ENCODE measurements around the gene PSEN1. TPM values are rescaled to one million over a fixed set of nuclear protein-coding genes. Genes with fewer than 3 reads are reported as not detected.

PSEN1 gene
- total and polyA plus RNA-seq, 2 donors (not counting 3 experiments of a cell fraction or from before 2014, with no cell fraction given): 16.5 to 36.8 TPM

DNA sequence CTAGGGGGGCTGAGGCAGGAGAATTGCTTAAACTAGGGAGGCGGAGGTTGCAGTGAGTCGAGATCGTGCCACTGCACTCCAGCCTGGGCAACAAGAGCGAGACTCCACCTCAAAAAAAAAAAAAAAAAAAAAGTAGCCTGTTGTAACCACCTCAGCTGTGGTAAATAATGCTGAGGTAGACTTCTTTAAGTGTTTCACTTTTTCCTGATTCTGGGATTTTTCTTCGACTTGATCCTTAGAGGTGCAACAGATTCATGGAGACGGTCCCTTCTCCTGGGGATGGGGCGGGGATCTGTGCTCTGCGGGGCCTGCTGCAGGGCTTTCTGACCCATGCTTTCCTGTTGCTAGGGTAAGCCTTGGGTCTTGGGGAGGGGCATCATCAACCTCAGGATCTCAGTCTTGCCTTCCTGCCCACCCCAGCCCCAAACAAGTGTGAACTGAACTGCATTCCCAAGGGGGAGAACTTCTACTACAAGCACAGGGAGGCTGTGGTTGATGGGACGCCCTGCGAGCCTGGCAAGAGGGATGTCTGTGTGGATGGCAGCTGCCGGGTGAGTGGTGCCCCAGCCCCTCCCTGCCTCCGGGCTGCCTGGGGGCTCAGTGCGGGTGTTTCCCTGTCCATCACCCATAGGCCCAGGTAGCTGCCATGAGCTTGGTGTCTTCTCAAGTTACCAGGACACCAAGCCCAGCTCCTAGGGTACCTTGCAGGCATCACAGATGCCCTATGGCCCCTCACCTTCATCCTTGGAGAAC is 113.4 kb downstream of the PSEN1 start:
- H2AFZ ChIP-seq (ENCODE audit: low read depth, low read length): no peak overlapping the region
- peaks cover 11% of the 10 kb centered on the region for H3K4me1 ChIP-seq (ENCODE audit: control insufficient read depth, extremely low read depth, insufficient read depth, low read length)
- BruUV-seq (replicated peaks): no TSS peak
- TF ChIP-seq, protein P1, sequence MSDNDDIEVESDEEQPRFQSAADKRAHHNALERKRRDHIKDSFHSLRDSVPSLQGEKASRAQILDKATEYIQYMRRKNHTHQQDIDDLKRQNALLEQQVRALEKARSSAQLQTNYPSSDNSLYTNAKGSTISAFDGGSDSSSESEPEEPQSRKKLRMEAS (IDR thresholded peaks at IDR 0.05; ENCODE audit: insufficient read depth, insufficient read length): no peak
- TF ChIP-seq MYC (IDR thresholded peaks at IDR 0.05; ENCODE audit: low read depth, low read length) (no peak), POLR2AphosphoS5 (IDR thresholded peaks at IDR 0.05; ENCODE audit: insufficient read depth, low read depth, low read length) (no peak), POLR2A (IDR thresholded peaks at IDR 0.05; ENCODE audit: low read depth, low read length) (no peak)
- H3K9me1 ChIP-seq (replicated peaks; ENCODE audit: control insufficient read depth, extremely low read depth, insufficient read depth, low read length): no peaks in the 10 kb centered on the region
- H3K9me3 ChIP-seq (replicated peaks; ENCODE audit: control insufficient read depth, insufficient read depth, low read length): no peaks in the 10 kb centered on the region
- FAIRE-seq (no peak), DNase-seq (ENCODE audit: low read depth, low spot score) (no peak)
- intact Hi-C loops (cut with micrococcal nuclease) (no loop called here), dilution Hi-C loops (cut with MboI; ENCODE audit: extremely low pct_ligation_motif_present, low sequenced_read_pairs) (no loop called here)
- no peaks in the 10 kb centered on the region for H3K27me3 ChIP-seq (ENCODE audit: control insufficient read depth in 2 of 2, insufficient read depth in 2 of 2, low read length in 2 of 2)
- no peaks in the 10 kb centered on the region for H3K36me3 ChIP-seq (ENCODE audit: control insufficient read depth in 2 of 2, extremely low read depth in 1 of 2, insufficient read depth in 2 of 2, low read length in 2 of 2)
- no peaks in the 10 kb centered on the region for H4K20me1 ChIP-seq (replicated peaks; ENCODE audit: control insufficient read depth, extremely low read depth, insufficient read depth, low read length)
- H3K9ac ChIP-seq (replicated peaks; ENCODE audit: extremely low read depth, insufficient read depth, low read length): no peak overlapping the region
- no peaks in the 10 kb centered on the region for H3K79me2 ChIP-seq (ENCODE audit: control insufficient read depth, insufficient read depth, low read length)
- H3K4me2 ChIP-seq (ENCODE audit: insufficient read depth, low read length): no peak overlapping the region
- no peak overlapping the region for H3K27ac ChIP-seq (ENCODE audit: insufficient read depth, low read depth, low read length)
- POLR2A ChIA-PET: no interaction called here
- CTCF ChIA-PET: no interaction called here
- no peak overlapping the region for H3K4me3 ChIP-seq (replicated peaks in 1 of 3; ENCODE audit: insufficient read depth in 1 of 3, low read depth in 1 of 3, low read length in 3 of 3)

DNA sequence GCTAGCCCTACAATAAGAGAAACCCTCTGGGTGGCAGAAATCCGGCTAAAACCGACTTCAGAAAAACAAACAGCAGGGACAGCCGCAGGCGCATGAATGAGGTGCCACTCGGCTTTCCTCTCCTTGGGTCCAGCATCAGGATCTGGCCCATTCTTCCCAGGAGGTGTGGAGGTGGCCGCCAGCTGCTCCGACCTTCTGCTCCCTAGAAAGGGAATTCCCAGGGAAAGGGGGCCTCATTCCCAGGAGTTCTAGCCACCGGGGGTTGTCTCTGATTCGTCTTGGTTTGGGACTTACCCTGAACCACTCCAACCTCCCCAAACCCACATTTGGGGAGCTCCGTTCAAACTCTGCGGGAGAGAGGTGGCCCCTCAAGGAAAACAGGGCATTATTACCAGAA is 114.0 kb downstream of the PSEN1 start:
- TF ChIP-seq EZH2 (IDR thresholded peaks at IDR 0.05; ENCODE audit: borderline replicate concordance, low read depth, low read length, severe bottlenecking) (no peak), MYC (IDR thresholded peaks at IDR 0.05; ENCODE audit: low read depth, low read length) (no peak), FOS (IDR thresholded peaks at IDR 0.05; ENCODE audit: borderline replicate concordance, insufficient read depth, low read length) (no peak), JUN (IDR thresholded peaks at IDR 0.05; ENCODE audit: borderline replicate concordance, insufficient read depth, insufficient read length, low read depth) (no peak), POLR2A (IDR thresholded peaks at IDR 0.05; ENCODE audit: low read depth, low read length) (no peak), POLR2AphosphoS5 (IDR thresholded peaks at IDR 0.05; ENCODE audit: insufficient read depth, low read depth, low read length) (no peak), GATA2 (IDR thresholded peaks at IDR 0.05; ENCODE audit: insufficient read depth, insufficient read length, low read depth, low read length) (no peak)
- TF ChIP-seq, protein P1 (IDR thresholded peaks at IDR 0.05; ENCODE audit: insufficient read depth, insufficient read length): no peak
- TF ChIP-seq, protein P2, sequence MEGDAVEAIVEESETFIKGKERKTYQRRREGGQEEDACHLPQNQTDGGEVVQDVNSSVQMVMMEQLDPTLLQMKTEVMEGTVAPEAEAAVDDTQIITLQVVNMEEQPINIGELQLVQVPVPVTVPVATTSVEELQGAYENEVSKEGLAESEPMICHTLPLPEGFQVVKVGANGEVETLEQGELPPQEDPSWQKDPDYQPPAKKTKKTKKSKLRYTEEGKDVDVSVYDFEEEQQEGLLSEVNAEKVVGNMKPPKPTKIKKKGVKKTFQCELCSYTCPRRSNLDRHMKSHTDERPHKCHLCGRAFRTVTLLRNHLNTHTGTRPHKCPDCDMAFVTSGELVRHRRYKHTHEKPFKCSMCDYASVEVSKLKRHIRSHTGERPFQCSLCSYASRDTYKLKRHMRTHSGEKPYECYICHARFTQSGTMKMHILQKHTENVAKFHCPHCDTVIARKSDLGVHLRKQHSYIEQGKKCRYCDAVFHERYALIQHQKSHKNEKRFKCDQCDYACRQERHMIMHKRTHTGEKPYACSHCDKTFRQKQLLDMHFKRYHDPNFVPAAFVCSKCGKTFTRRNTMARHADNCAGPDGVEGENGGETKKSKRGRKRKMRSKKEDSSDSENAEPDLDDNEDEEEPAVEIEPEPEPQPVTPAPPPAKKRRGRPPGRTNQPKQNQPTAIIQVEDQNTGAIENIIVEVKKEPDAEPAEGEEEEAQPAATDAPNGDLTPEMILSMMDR (IDR thresholded peaks at IDR 0.05; ENCODE audit: extremely low read depth in 1 of 2, insufficient read depth in 1 of 2, low read depth in 1 of 2, low read length in 2 of 2): no peak
- no peaks in the 10 kb centered on the region for H3K27me3 ChIP-seq (ENCODE audit: control insufficient read depth in 2 of 2, insufficient read depth in 2 of 2, low read length in 2 of 2)
- DNase-seq (ENCODE audit: low read depth, low spot score): no peak
- POLR2A ChIA-PET: no interaction called here
- no peak overlapping the region for H3K27ac ChIP-seq (ENCODE audit: insufficient read depth, low read depth, low read length)
- no TSS peak for BruUV-seq (replicated peaks)
- no peak overlapping the region for H3K4me2 ChIP-seq (ENCODE audit: insufficient read depth, low read length)
- H3K9me1 ChIP-seq (replicated peaks; ENCODE audit: control insufficient read depth, extremely low read depth, insufficient read depth, low read length): no peaks in the 10 kb centered on the region
- H2AFZ ChIP-seq (ENCODE audit: low read depth, low read length): no peak overlapping the region
- intact Hi-C loops (cut with micrococcal nuclease): no loop called here
- H3K36me3 ChIP-seq (ENCODE audit: control insufficient read depth in 2 of 2, extremely low read depth in 1 of 2, insufficient read depth in 2 of 2, low read length in 2 of 2): no peaks in the 10 kb centered on the region
- H4K20me1 ChIP-seq (replicated peaks; ENCODE audit: control insufficient read depth, extremely low read depth, insufficient read depth, low read length): no peaks in the 10 kb centered on the region
- no peaks in the 10 kb centered on the region for H3K79me2 ChIP-seq (ENCODE audit: control insufficient read depth, insufficient read depth, low read length)
- H3K4me3 ChIP-seq (replicated peaks in 1 of 3; ENCODE audit: insufficient read depth in 1 of 3, low read depth in 1 of 3, low read length in 3 of 3): no peak overlapping the region
- H3K9me3 ChIP-seq (replicated peaks; ENCODE audit: control insufficient read depth, insufficient read depth, low read length): no peaks in the 10 kb centered on the region
- CTCF ChIA-PET: no interaction called here
- dilution Hi-C loops (cut with MboI; ENCODE audit: extremely low pct_ligation_motif_present, low sequenced_read_pairs): no loop called here
- H3K9ac ChIP-seq (replicated peaks; ENCODE audit: extremely low read depth, insufficient read depth, low read length): no peak overlapping the region
- FAIRE-seq: no peak
- H3K4me1 ChIP-seq (ENCODE audit: control insufficient read depth, extremely low read depth, insufficient read depth, low read length): peaks cover 8% of the 10 kb centered on the region

Measured in endothelial cell of umbilical vein (primary cell).